ENCODE measurements around the gene PIAS1. TPM values are rescaled to one million over a fixed set of nuclear protein-coding genes. Genes with fewer than 3 reads are reported as not detected.
"Not testable (repeated sequence)": the region's sequence is repeated elsewhere in the genome, so short reads cannot be mapped to it uniquely, and the experiment has no call there.

Gene PIAS1
- total and polyA plus RNA-seq, 2 donors (not counting 1 experiment from before 2014, with no cell fraction given), result 28.8 to 87.3 TPM

DNA sequence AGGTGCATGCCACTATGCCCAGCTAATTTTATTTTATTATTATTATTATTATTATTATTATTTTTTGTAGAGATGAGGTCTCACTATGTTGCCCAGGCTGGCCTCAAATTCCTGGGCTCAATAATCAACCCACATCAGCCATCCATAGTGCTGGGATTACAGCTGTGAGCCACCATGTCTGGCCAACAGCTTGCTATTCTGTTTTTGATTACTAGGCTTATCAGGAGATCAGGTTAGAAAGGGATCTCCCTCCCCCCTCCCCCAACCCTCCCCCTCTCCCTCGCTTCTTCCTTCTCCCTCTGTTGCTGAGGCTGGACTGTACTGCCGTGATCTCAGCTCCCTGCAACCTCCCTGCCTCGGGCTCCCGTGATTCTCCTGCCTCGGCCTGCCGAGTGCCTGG is 166.9 kb downstream of the PIAS1 start:
- Histone ChIP-seq H2AFZ (ENCODE audit: insufficient read depth, low read depth, low read length, poor library complexity, severe bottlenecking) (no peak overlapping the region), H3K9ac (ENCODE audit: low read length) (no peak overlapping the region), H3K27ac (ENCODE audit: low read length in 2 of 2) (no peak overlapping the region), H3K4me1 (ENCODE audit: control insufficient read depth in 2 of 2, insufficient read depth in 2 of 2, low read length in 2 of 2) (peaks cover 11 to 14% of the 10 kb centered on the region in 2 donors), H3K4me2 (replicated peaks; ENCODE audit: low read depth, low read length, poor library complexity, severe bottlenecking) (no peak overlapping the region), H3K4me3 (ENCODE audit: control extremely low read depth in 1 of 5, extremely low read depth in 1 of 5, insufficient read depth in 1 of 5, low read depth in 2 of 5, low read length in 4 of 5) (no peak overlapping the region), H3K36me3 (replicated peaks in 1 of 2; ENCODE audit: control extremely low read depth in 1 of 2, control insufficient read depth in 1 of 2, extremely low read depth in 1 of 2, insufficient read depth in 2 of 2, low read length in 1 of 2) (peaks cover 0 to 12% of the 10 kb centered on the region in 2 experiments), H3K79me2 (ENCODE audit: control insufficient read depth, insufficient read depth, low read length) (peaks cover 25% of the 10 kb centered on the region), H3K27me3 (replicated peaks in 1 of 4; ENCODE audit: control extremely low read depth in 1 of 4, control insufficient read depth in 3 of 4, insufficient read depth in 4 of 4, low read length in 3 of 4) (no peaks in the 10 kb centered on the region), H4K20me1 (ENCODE audit: control insufficient read depth, insufficient read depth, low read length, poor library complexity, severe bottlenecking) (peaks cover 29% of the 10 kb centered on the region), H3K9me3 (ENCODE audit: control extremely low read depth in 1 of 3, control insufficient read depth in 2 of 3, insufficient read depth in 1 of 3, low read length in 2 of 3) (no peaks in the 10 kb centered on the region)
- POLR2A ChIA-PET, result no interaction called here
- ATAC-seq (ENCODE audit: low read depth) (no peak), DNase-seq (no peak)
- TF ChIP-seq EZH2 (IDR thresholded peaks at IDR 0.05; ENCODE audit: borderline replicate concordance, insufficient read depth, low read depth, low read length, poor library complexity, severe bottlenecking), result no peak
- TF ChIP-seq, protein P1, sequence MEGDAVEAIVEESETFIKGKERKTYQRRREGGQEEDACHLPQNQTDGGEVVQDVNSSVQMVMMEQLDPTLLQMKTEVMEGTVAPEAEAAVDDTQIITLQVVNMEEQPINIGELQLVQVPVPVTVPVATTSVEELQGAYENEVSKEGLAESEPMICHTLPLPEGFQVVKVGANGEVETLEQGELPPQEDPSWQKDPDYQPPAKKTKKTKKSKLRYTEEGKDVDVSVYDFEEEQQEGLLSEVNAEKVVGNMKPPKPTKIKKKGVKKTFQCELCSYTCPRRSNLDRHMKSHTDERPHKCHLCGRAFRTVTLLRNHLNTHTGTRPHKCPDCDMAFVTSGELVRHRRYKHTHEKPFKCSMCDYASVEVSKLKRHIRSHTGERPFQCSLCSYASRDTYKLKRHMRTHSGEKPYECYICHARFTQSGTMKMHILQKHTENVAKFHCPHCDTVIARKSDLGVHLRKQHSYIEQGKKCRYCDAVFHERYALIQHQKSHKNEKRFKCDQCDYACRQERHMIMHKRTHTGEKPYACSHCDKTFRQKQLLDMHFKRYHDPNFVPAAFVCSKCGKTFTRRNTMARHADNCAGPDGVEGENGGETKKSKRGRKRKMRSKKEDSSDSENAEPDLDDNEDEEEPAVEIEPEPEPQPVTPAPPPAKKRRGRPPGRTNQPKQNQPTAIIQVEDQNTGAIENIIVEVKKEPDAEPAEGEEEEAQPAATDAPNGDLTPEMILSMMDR (IDR thresholded peaks at IDR 0.05), result no peak
- Mint-ChIP-seq H3K4me1 (peaks cover 12% of the 10 kb centered on the region), H3K9me3 (ENCODE audit: insufficient read depth) (no peaks in the 10 kb centered on the region), H3K27ac (no peak overlapping the region), H3K4me3 (no peak overlapping the region), H3K27me3 (no peaks in the 10 kb centered on the region)
- 100% methylated on average over 4 of the region's 6 CpGs for WGBS (ENCODE audit: insufficient coverage)
- CTCF ChIA-PET, result no interaction called here
- intact Hi-C loops (cut with micrococcal nuclease), result no loop called here

DNA sequence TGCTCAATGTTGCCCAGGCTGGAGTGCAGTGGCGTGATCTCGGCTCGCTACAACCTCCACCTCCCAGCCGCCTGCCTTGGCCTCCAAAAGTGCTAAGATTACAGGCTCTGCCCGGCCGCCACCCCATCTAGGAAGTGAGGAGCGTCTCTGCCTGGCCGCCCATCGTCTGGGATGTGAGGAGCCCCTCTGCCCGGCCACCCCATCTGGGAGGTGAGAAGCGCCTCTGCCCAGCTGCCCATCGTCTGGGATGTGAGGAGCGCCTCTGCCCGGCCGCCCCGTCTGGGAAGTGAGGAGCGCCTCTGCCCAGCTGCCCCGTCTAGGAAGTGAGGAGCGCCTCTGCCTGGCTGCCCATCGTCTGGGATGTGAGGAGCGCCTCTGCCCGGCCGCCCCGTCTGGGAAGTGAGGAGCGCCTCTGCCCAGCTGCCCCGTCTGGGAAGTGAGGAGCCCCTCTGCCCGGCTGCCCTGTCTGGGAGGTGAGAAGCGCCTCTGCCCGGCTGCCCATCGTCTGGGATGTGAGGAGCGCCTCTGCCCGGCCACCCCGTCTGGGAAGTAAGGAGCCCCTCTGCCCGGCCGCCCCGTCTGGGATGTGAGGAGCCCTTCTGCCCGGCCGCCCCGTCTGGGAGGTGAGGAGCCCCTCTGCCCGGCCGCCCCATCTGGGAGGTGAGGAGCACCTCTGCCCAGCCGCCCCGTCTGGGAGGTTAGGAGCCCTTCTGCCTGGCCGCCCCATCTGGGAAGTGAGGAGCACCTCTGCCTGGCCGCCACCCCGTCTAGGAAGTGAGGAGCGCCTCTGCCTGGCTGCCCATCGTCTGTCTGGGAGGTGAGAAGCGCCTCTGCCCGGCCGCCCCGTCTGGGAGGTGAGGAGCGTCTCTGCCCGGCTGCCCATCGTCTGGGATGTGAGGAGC is 167.7 kb downstream of the PIAS1 start:
- H3K9me3 Mint-ChIP-seq (ENCODE audit: insufficient read depth); intact Hi-C loops (cut with micrococcal nuclease); H3K27me3 Mint-ChIP-seq; H3K4me2 ChIP-seq (replicated peaks; ENCODE audit: low read depth, low read length, poor library complexity, severe bottlenecking); H3K4me3 Mint-ChIP-seq; H3K9me3 ChIP-seq (ENCODE audit: control extremely low read depth in 1 of 3, control insufficient read depth in 2 of 3, insufficient read depth in 1 of 3, low read length in 2 of 3); H3K27ac Mint-ChIP-seq; H3K9ac ChIP-seq (ENCODE audit: low read length); POLR2A ChIA-PET; H3K36me3 ChIP-seq (replicated peaks in 1 of 2; ENCODE audit: control extremely low read depth in 1 of 2, control insufficient read depth in 1 of 2, extremely low read depth in 1 of 2, insufficient read depth in 2 of 2, low read length in 1 of 2); DNase-seq; H3K27me3 ChIP-seq (replicated peaks in 1 of 4; ENCODE audit: control extremely low read depth in 1 of 4, control insufficient read depth in 3 of 4, insufficient read depth in 4 of 4, low read length in 3 of 4); H3K4me3 ChIP-seq (ENCODE audit: control extremely low read depth in 1 of 5, extremely low read depth in 1 of 5, insufficient read depth in 1 of 5, low read depth in 2 of 5, low read length in 4 of 5); ATAC-seq (ENCODE audit: low read depth); H2AFZ ChIP-seq (ENCODE audit: insufficient read depth, low read depth, low read length, poor library complexity, severe bottlenecking); H3K27ac ChIP-seq (ENCODE audit: low read length in 2 of 2): not testable (repeated sequence)
- WGBS (ENCODE audit: insufficient coverage), result 93% methylated on average over 50 of the region's 55 CpGs
- H3K4me1 Mint-ChIP-seq, result peaks cover 13% of the 10 kb centered on the region
- peaks cover 33% of the 10 kb centered on the region for H3K79me2 ChIP-seq (ENCODE audit: control insufficient read depth, insufficient read depth, low read length)
- H3K4me1 ChIP-seq (ENCODE audit: control insufficient read depth in 2 of 2, insufficient read depth in 2 of 2, low read length in 2 of 2), result peaks cover 11 to 14% of the 10 kb centered on the region in 2 donors
- CTCF ChIA-PET, result interaction anchor here (0.7 kb wide), 1 partner anchor 1147 kb away, joined by 3 read pairs; no protein-coding TSS in a partner anchor
- peaks cover 30% of the 10 kb centered on the region for H4K20me1 ChIP-seq (ENCODE audit: control insufficient read depth, insufficient read depth, low read length, poor library complexity, severe bottlenecking)

DNA sequence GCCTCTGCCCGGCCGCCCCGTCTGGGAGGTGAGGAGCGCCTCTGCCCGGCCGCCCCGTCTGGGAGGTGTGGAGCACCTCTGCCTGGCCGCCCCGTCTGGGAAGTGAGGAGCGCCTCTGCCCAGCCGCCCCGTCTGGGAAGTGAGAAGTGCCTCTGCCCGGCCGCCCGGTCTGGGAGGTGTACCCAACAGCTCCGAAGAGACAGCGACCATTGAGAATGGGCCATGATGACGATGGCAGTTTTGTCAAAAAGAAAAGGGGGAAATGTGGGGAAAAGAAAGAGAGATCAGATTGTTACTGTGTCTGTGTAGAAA is 168.3 kb downstream of the PIAS1 start:
- intact Hi-C loops (cut with micrococcal nuclease); H3K27me3 Mint-ChIP-seq; H3K27ac Mint-ChIP-seq; H3K27me3 ChIP-seq (replicated peaks in 1 of 4; ENCODE audit: control extremely low read depth in 1 of 4, control insufficient read depth in 3 of 4, insufficient read depth in 4 of 4, low read length in 3 of 4); DNase-seq; ATAC-seq (ENCODE audit: low read depth); H3K9ac ChIP-seq (ENCODE audit: low read length); POLR2A ChIA-PET; H3K27ac ChIP-seq (ENCODE audit: low read length in 2 of 2); H3K9me3 Mint-ChIP-seq (ENCODE audit: insufficient read depth); H3K9me3 ChIP-seq (ENCODE audit: control extremely low read depth in 1 of 3, control insufficient read depth in 2 of 3, insufficient read depth in 1 of 3, low read length in 2 of 3); H3K36me3 ChIP-seq (replicated peaks in 1 of 2; ENCODE audit: control extremely low read depth in 1 of 2, control insufficient read depth in 1 of 2, extremely low read depth in 1 of 2, insufficient read depth in 2 of 2, low read length in 1 of 2); H2AFZ ChIP-seq (ENCODE audit: insufficient read depth, low read depth, low read length, poor library complexity, severe bottlenecking); H3K4me3 ChIP-seq (ENCODE audit: control extremely low read depth in 1 of 5, extremely low read depth in 1 of 5, insufficient read depth in 1 of 5, low read depth in 2 of 5, low read length in 4 of 5); H3K4me2 ChIP-seq (replicated peaks; ENCODE audit: low read depth, low read length, poor library complexity, severe bottlenecking); H3K4me3 Mint-ChIP-seq: not testable (repeated sequence)
- Histone ChIP-seq H3K4me1 (ENCODE audit: control insufficient read depth in 2 of 2, insufficient read depth in 2 of 2, low read length in 2 of 2) (peaks cover 11 to 14% of the 10 kb centered on the region in 2 donors), H3K79me2 (ENCODE audit: control insufficient read depth, insufficient read depth, low read length) (peaks cover 38% of the 10 kb centered on the region), H4K20me1 (ENCODE audit: control insufficient read depth, insufficient read depth, low read length, poor library complexity, severe bottlenecking) (peaks cover 30% of the 10 kb centered on the region)
- CTCF ChIA-PET, result interaction anchor here (0.7 kb wide), 1 partner anchor 1148 kb away, joined by 3 read pairs; no protein-coding TSS in a partner anchor
- peaks cover 16% of the 10 kb centered on the region for H3K4me1 Mint-ChIP-seq
- WGBS (ENCODE audit: insufficient coverage), result 97% methylated on average over 17 of the region's 18 CpGs
